ENCODE data around the gene LDHD. TPM values are rescaled to one million over a fixed set of nuclear protein-coding genes. Genes with fewer than 3 reads are reported as not detected.

Gene LDHD
- polyA plus RNA-seq, 3 donors = 3.7 to 6.3 (median 5.4) TPM

DNA sequence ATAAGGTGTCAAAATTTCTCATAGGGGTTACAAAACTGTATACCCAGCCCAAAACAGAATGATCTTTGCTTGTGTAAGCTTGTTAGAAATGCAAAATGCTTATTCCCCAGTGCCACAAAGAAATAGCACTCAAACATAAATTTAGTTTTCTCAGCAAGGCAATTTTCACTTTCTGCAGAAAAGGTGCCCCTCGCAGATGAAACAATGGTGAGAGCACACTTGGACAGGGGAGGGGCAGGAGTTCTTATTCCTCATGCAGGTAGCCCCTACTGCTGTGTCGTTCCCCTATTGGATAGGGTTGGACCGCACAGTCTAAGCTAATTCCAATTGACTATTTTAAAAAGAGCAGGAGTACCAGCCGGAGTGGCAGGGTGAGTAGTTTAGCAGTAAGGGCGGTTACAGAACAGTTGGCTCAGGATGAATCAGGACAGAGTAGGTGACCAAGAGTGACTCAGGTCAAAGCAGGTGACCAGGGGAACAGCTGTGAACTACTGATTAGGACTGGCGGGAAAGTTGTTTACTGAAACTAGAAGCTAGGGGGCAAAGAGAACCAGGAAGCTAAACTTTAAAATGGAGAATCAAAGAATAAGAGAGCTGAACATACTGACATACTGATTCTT is 5.5 kb upstream of the LDHD start:
- H3K9ac ChIP-seq (ENCODE audit: insufficient read depth, low read length, poor library complexity, severe bottlenecking) = no peak overlapping the region
- no peak overlapping the region for H3K27ac ChIP-seq (ENCODE audit: low read depth in 1 of 2, low read length in 2 of 2)
- intact Hi-C loops (cut with micrococcal nuclease) = no loop called here
- no peak overlapping the region for H3K4me3 Mint-ChIP-seq
- no peaks in the 10 kb centered on the region for H3K4me1 Mint-ChIP-seq
- H3K4me3 ChIP-seq (replicated peaks in 1 of 3; ENCODE audit: low read depth in 2 of 3, low read length in 3 of 3) = no peak overlapping the region
- H3K4me2 ChIP-seq (replicated peaks; ENCODE audit: extremely low read depth, low read length, poor library complexity, severe bottlenecking) = no peak overlapping the region
- no peaks in the 10 kb centered on the region for H3K36me3 ChIP-seq (replicated peaks in 1 of 2; ENCODE audit: control insufficient read depth in 1 of 2, insufficient read depth in 2 of 2, low read length in 2 of 2)
- no peak for TF ChIP-seq CTCF (IDR thresholded peaks at IDR 0.05)
- no peak for DNase-seq
- no peaks in the 10 kb centered on the region for H4K20me1 ChIP-seq (ENCODE audit: insufficient read depth, low read length)
- H3K27ac Mint-ChIP-seq = no peak overlapping the region
- H3K9me3 Mint-ChIP-seq = peaks cover 15 to 55% (median 30%) of the 10 kb centered on the region in 7 donors
- 98% methylated on average over 6 of the region's 6 CpGs for WGBS (ENCODE audit: insufficient coverage)
- no peaks in the 10 kb centered on the region for H3K27me3 ChIP-seq (ENCODE audit: control insufficient read depth in 2 of 2, insufficient read depth in 2 of 2, low read length in 2 of 2)
- H2AFZ ChIP-seq (ENCODE audit: insufficient read depth, low read depth, low read length, poor library complexity, severe bottlenecking) = no peak overlapping the region
- no peaks in the 10 kb centered on the region for H3K79me2 ChIP-seq (ENCODE audit: insufficient read depth, low read length)
- H3K36me3 Mint-ChIP-seq = peaks cover 0 to under 1% of the 10 kb centered on the region in 2 donors
- H3K9me3 ChIP-seq (replicated peaks in 1 of 2; ENCODE audit: control insufficient read depth in 1 of 2, insufficient read depth in 1 of 2, low read length in 2 of 2) = peaks cover 21 to 30% of the 10 kb centered on the region in 2 donors
- H3K27me3 Mint-ChIP-seq (ENCODE audit: low read depth in 3 of 3) = peaks cover 0 to 2% (median 2%) of the 10 kb centered on the region in 3 donors
- no peaks in the 10 kb centered on the region for H3K4me1 ChIP-seq (ENCODE audit: control insufficient read depth in 1 of 2, insufficient read depth in 2 of 2, low read length in 2 of 2)

DNA sequence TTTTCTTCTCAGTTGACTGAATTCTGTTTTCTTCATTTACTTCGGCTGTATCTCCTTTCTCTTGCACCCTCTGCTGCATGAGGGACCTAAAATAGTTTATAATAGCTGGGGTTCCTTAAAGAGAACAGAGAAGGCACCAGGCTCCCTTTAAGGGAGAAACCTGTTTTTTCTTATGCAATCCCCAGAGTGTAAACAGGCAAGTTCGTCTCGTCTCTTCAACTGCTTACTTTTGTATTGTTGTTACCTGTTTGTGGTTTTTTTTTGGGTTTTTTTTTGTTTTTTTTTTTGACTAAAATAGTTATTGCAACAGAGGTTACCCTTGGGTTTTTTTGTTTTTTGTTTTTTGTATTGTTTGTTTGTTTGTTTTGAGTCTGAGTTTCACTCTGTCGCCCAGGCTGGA is 3.7 kb upstream of the LDHD start:
- no peak overlapping the region for H3K4me2 ChIP-seq (replicated peaks; ENCODE audit: extremely low read depth, low read length, poor library complexity, severe bottlenecking)
- H3K9me3 ChIP-seq (replicated peaks in 1 of 2; ENCODE audit: control insufficient read depth in 1 of 2, insufficient read depth in 1 of 2, low read length in 2 of 2) = peaks cover 20 to 22% of the 10 kb centered on the region in 2 donors
- no peak overlapping the region for H2AFZ ChIP-seq (ENCODE audit: insufficient read depth, low read depth, low read length, poor library complexity, severe bottlenecking)
- Mint-ChIP-seq H3K4me1 (peaks cover 11% of the 10 kb centered on the region), H3K36me3 (no peaks in the 10 kb centered on the region), H3K27me3 (ENCODE audit: low read depth in 3 of 3) (peaks cover 0 to 4% (median 2%) of the 10 kb centered on the region in 3 donors), H3K4me3 (no peak overlapping the region), H3K27ac (no peak overlapping the region), H3K9me3 (peaks cover 15 to 40% (median 28%) of the 10 kb centered on the region in 7 donors)
- no peak overlapping the region for H3K4me3 ChIP-seq (replicated peaks in 1 of 3; ENCODE audit: low read depth in 2 of 3, low read length in 3 of 3)
- H3K27ac ChIP-seq (ENCODE audit: low read depth in 1 of 2, low read length in 2 of 2) = no peak overlapping the region
- H3K4me1 ChIP-seq (ENCODE audit: control insufficient read depth in 1 of 2, insufficient read depth in 2 of 2, low read length in 2 of 2) = peaks cover 11 to 15% of the 10 kb centered on the region in 2 donors
- no peaks in the 10 kb centered on the region for H3K27me3 ChIP-seq (ENCODE audit: control insufficient read depth in 2 of 2, insufficient read depth in 2 of 2, low read length in 2 of 2)
- no peaks in the 10 kb centered on the region for H3K36me3 ChIP-seq (replicated peaks in 1 of 2; ENCODE audit: control insufficient read depth in 1 of 2, insufficient read depth in 2 of 2, low read length in 2 of 2)
- no peak for TF ChIP-seq CTCF (IDR thresholded peaks at IDR 0.05)
- no peaks in the 10 kb centered on the region for H4K20me1 ChIP-seq (ENCODE audit: insufficient read depth, low read length)
- H3K79me2 ChIP-seq (ENCODE audit: insufficient read depth, low read length) = no peaks in the 10 kb centered on the region
- intact Hi-C loops (cut with micrococcal nuclease) = no loop called here
- H3K9ac ChIP-seq (ENCODE audit: insufficient read depth, low read length, poor library complexity, severe bottlenecking) = no peak overlapping the region
- 67% methylated on average over 3 of the region's 4 CpGs for WGBS (ENCODE audit: insufficient coverage)
- DNase-seq = no peak
